Caki2 (cell line): ENCODE measurements around the gene CNOT10. TPM values are rescaled to one million over a fixed set of nuclear protein-coding genes. Genes with fewer than 3 reads are reported as not detected.
"Not testable (repeated sequence)": the region's sequence is repeated elsewhere in the genome, so short reads cannot be mapped to it uniquely, and the experiment has no call there.

ENCODE experiments used
- DNase-seq: peaks from one replicate; pipeline ENCODE4 v3.0.0-alpha.2; 2015; ENCODE audit warnings: low read depth
- in situ Hi-C: cut with HindIII; loops from 2 replicates; pipeline ENCODE4 v1.10.0; 2016; ENCODE audit warnings: low sequenced_read_pairs, low pct_unique_long_range_greater_than_20kb, mixed read lengths
- total RNA-seq: library from RNA; depleted of rRNA; stranded (reverse); fragments of >200 nt; shearing (Covaris generic); gene quantifications from 2 replicates; pipeline ENCODE4 v1.2.3, GENCODE V29; 2014; ENCODE audit warnings: low replicate concordance

Gene CNOT10
- total RNA-seq, 1 experiment from 2014 or later, result 16.2 TPM

- in situ Hi-C loops, result not testable (repeated sequence)
Observed at GRCh38 chr3:32796384-32796950, 111.5 kb downstream of the CNOT10 start.

GRCh38 chr3:32797776-32798175 is 112.8 kb downstream of the CNOT10 start:
- in situ Hi-C loops, result no loop called here
- no peak for DNase-seq

More at GRCh38 chr3:32796384-32796950, 111.5 kb downstream of the CNOT10 start:
- not testable (repeated sequence) for DNase-seq

GRCh38 chr3:32801440-32801839 is 116.5 kb downstream of the CNOT10 start:
- DNase-seq, in situ Hi-C loops: not testable (repeated sequence)

GRCh38 chr3:32813180-32813579 is 128.2 kb downstream of the CNOT10 start:
- in situ Hi-C loops, result no loop called here
- peak; percentile 55 for DNase-seq

GRCh38 chr3:32814361-32814760 is 129.4 kb downstream of the CNOT10 start:
- DNase-seq, result no peak
- in situ Hi-C loops, result no loop called here

GRCh38 chr3:32815841-32816438 is 131.0 kb downstream of the CNOT10 start:
- in situ Hi-C loops, result no loop called here
- DNase-seq, result no peak

- no peak for DNase-seq
- in situ Hi-C loops, result no loop called here
Observed at GRCh38 chr3:32816439-32817256, 131.7 kb downstream of the CNOT10 start.

GRCh38 chr3:32817257-32817557 is 132.2 kb downstream of the CNOT10 start:
- DNase-seq, result no peak
- in situ Hi-C loops, result no loop called here

- DNase-seq, result no peak
- in situ Hi-C loops, result no loop called here
Observed at GRCh38 chr3:32817558-32818228, 132.7 kb downstream of the CNOT10 start, which contains the start of gene TRIM71. Gene TRIM71, plus strand, starts transcription at chr3:32817997. Its CDS starts 84 bp downstream, at chr3:32818081.

GRCh38 chr3:32818229-32818969 is 133.4 kb downstream of the CNOT10 start:
- no peak for DNase-seq
- in situ Hi-C loops, result no loop called here

GRCh38 chr3:32818970-32819511 is 134.1 kb downstream of the CNOT10 start:
- DNase-seq, result no peak
- in situ Hi-C loops, result no loop called here

GRCh38 chr3:32819551-32820348 is 134.8 kb downstream of the CNOT10 start:
- in situ Hi-C loops, result no loop called here
- no peak for DNase-seq

- no peak for DNase-seq
- in situ Hi-C loops, result no loop called here
Observed at GRCh38 chr3:32820430-32820829, 135.4 kb downstream of the CNOT10 start.

GRCh38 chr3:32820971-32821685 is 136.1 kb downstream of the CNOT10 start:
- DNase-seq, result no peak
- in situ Hi-C loops, result no loop called here

GRCh38 chr3:32821686-32822296 is 136.8 kb downstream of the CNOT10 start:
- in situ Hi-C loops, result no loop called here
- no peak for DNase-seq
